Gastroesophageal sphincter (tissue), 3 donors: ENCODE measurements around the gene GCK.

Experiments
- EP300 ChIP-seq: sonication (generic); formaldehyde crosslinking; IDR thresholded peaks from one replicate; pipeline ENCODE4 v1.6.1; 2017; ENCODE audit warnings: antibody characterized with exemption, mild to moderate bottlenecking
- POLR2AphosphoS5 ChIP-seq: sonication (generic); formaldehyde crosslinking; IDR thresholded peaks from one replicate; pipeline ENCODE4 v1.6.1; 2017; ENCODE audit warnings: antibody characterized with exemption
- TF ChIP-seq, protein P1 (sequence below), 4 experiments: fragments of 200-600 bp in 2 of 4; fragments of 450-650 bp in 2 of 4; sonication (generic) in 1 of 4; IDR thresholded peaks; one replicate each; pipeline ENCODE4 v1.5.1; 2017 to 2019; ENCODE audit warnings: antibody characterized with exemption in 4 of 4, mild to moderate bottlenecking in 2 of 4, moderate library complexity in 2 of 4

DNA sequence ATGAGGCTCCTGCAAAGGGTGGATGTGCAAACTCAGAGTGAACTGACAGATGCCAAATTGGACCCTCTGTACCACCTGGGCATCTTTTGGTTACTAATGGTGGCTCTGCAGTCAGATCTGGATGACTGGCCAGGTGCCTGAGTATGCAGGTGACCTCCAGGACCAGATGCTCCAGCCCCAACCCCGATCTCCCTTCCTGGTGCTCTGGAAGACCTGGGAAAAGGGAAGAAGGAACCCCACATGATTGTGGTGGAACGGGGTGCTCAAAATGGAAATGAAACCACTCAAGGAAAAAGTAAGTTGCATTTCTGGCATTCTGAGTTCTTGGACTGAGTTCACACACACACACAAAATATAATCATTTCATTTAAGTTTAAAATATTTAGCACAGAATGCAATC lies 94.9 kb downstream of the GCK start:
- TF ChIP-seq, protein P1, sequence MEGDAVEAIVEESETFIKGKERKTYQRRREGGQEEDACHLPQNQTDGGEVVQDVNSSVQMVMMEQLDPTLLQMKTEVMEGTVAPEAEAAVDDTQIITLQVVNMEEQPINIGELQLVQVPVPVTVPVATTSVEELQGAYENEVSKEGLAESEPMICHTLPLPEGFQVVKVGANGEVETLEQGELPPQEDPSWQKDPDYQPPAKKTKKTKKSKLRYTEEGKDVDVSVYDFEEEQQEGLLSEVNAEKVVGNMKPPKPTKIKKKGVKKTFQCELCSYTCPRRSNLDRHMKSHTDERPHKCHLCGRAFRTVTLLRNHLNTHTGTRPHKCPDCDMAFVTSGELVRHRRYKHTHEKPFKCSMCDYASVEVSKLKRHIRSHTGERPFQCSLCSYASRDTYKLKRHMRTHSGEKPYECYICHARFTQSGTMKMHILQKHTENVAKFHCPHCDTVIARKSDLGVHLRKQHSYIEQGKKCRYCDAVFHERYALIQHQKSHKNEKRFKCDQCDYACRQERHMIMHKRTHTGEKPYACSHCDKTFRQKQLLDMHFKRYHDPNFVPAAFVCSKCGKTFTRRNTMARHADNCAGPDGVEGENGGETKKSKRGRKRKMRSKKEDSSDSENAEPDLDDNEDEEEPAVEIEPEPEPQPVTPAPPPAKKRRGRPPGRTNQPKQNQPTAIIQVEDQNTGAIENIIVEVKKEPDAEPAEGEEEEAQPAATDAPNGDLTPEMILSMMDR (IDR thresholded peaks at IDR 0.05) = no peak
- TF ChIP-seq EP300 (no peak), POLR2AphosphoS5 (no peak)
